ENCODE data around the gene RAD23A. TPM values are rescaled to one million over a fixed set of nuclear protein-coding genes. Genes with fewer than 3 reads are reported as not detected.

Gene RAD23A
- total RNA-seq, 1 donor from 2014 or later: 37.7 TPM

DNA sequence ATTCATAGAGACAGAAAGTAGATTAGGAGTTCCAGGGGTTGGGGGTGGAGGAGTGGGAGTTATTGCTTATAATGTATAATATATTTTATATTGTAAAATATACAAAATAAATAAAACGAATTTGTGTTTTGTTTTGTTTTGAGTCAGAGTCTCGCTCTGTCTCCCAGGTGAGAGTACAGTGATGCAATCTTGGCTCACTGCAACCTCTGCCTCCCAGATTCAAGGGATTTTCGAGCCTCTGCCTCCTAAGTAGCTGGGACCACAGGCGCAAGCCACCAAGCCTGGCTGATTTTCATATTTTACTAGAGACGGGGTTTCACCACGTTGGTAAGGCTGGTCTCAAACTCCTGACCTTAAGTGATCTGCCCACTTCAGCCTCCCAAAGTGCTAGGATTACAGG, 13.8 kb downstream of the RAD23A start:
- no peak for TF ChIP-seq CTCF (IDR thresholded peaks at IDR 0.05)
- no peak for TF ChIP-seq EZH2 (IDR thresholded peaks at IDR 0.05)
- TF ChIP-seq EZH2phosphoT487 (IDR thresholded peaks at IDR 0.05): no peak
- Histone ChIP-seq H3K4me2 (no peak overlapping the region), H3F3A (ENCODE audit: low read depth) (peaks cover 32% of the 10 kb centered on the region), H3K4me1 (no peaks in the 10 kb centered on the region), H3K9ac (no peak overlapping the region), H2AFZ (replicated peaks) (no peak overlapping the region), H3K4me3 (no peak overlapping the region), H4K20me1 (ENCODE audit: low read depth) (peaks cover 4% of the 10 kb centered on the region), H3K27ac (no peak overlapping the region), H3K27me3 (no peaks in the 10 kb centered on the region), H3K9me3 (ENCODE audit: low read depth) (no peaks in the 10 kb centered on the region), H3K79me2 (ENCODE audit: low read depth) (peaks cover 33% of the 10 kb centered on the region), H3K36me3 (no peaks in the 10 kb centered on the region)
- H3K4me1 Mint-ChIP-seq: peaks cover 14% of the 10 kb centered on the region
- H3K27ac Mint-ChIP-seq: no peak overlapping the region
- H3K9me3 Mint-ChIP-seq: no peaks in the 10 kb centered on the region
- peaks cover 2% of the 10 kb centered on the region for H3K36me3 Mint-ChIP-seq
- no peak overlapping the region for H3K4me3 Mint-ChIP-seq
- peaks cover 6% of the 10 kb centered on the region for H3K27me3 Mint-ChIP-seq (ENCODE audit: insufficient read depth, low read depth)
- no peak for DNase-seq (ENCODE audit: low spot score)

- Histone ChIP-seq H4K20me1 (ENCODE audit: low read depth) (no peaks in the 10 kb centered on the region), H3K36me3 (no peaks in the 10 kb centered on the region), H3K79me2 (ENCODE audit: low read depth) (no peaks in the 10 kb centered on the region), H3K27me3 (no peaks in the 10 kb centered on the region), H3K4me1 (no peaks in the 10 kb centered on the region), H3K9ac (no peak overlapping the region), H3K9me3 (ENCODE audit: low read depth) (no peaks in the 10 kb centered on the region), H2AFZ (replicated peaks) (peak overlapping the region; percentile 97), H3F3A (ENCODE audit: low read depth) (peaks cover 10% of the 10 kb centered on the region), H3K4me3 (peak overlapping the region; percentile 45), H3K4me2 (peak overlapping the region; percentile 79), H3K27ac (no peak overlapping the region)
- TF ChIP-seq CTCF (IDR thresholded peaks at IDR 0.05) (peak; percentile 68), EZH2 (IDR thresholded peaks at IDR 0.05) (no peak)
- Mint-ChIP-seq H3K36me3 (no peaks in the 10 kb centered on the region), H3K9me3 (no peaks in the 10 kb centered on the region), H3K27ac (peak overlapping the region; percentile 81), H3K4me3 (peak overlapping the region; percentile 84), H3K27me3 (ENCODE audit: insufficient read depth, low read depth) (peaks cover 3% of the 10 kb centered on the region), H3K4me1 (peaks cover 12% of the 10 kb centered on the region)
- DNase-seq (ENCODE audit: low spot score): peak; percentile 86
Observed at GRCh38 chr19:12965017-12965811, 19.6 kb downstream of the RAD23A start.

DNA sequence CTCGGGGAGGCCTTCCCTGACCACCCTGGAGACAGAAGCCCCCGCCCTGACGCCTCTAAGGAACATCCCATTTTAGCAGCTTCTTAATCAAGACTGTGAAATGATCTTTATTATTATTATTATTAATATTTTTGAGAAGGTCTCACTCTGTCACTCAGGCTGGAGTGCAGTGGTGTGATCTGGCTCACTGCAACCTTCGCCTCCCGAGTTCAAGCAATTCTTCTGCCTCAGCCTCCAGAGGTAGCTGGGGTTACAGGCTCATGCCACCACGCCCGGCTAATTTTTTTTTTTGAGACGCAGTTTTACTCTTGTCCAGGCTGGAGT, 20.1 kb downstream of the RAD23A start:
- Histone ChIP-seq H3K27ac (no peak overlapping the region), H2AFZ (replicated peaks) (peak overlapping the region; percentile 97)
- H3K9me3 Mint-ChIP-seq: no peaks in the 10 kb centered on the region

More for the DNA sequence above, 20.1 kb downstream of the RAD23A start:
- Histone ChIP-seq H3K36me3 (no peaks in the 10 kb centered on the region), H4K20me1 (ENCODE audit: low read depth) (no peaks in the 10 kb centered on the region), H3F3A (ENCODE audit: low read depth) (peaks cover 10% of the 10 kb centered on the region), H3K79me2 (ENCODE audit: low read depth) (no peaks in the 10 kb centered on the region), H3K4me3 (peak overlapping the region; percentile 45), H3K9me3 (ENCODE audit: low read depth) (no peaks in the 10 kb centered on the region), H3K27me3 (no peaks in the 10 kb centered on the region), H3K9ac (no peak overlapping the region), H3K4me1 (no peaks in the 10 kb centered on the region), H3K4me2 (peak overlapping the region; percentile 79)
- TF ChIP-seq CTCF (IDR thresholded peaks at IDR 0.05): no peak
- no peak for TF ChIP-seq EZH2phosphoT487 (IDR thresholded peaks at IDR 0.05)
- TF ChIP-seq EZH2 (IDR thresholded peaks at IDR 0.05): no peak
- Mint-ChIP-seq H3K4me1 (peaks cover 15% of the 10 kb centered on the region), H3K27me3 (ENCODE audit: insufficient read depth, low read depth) (peaks cover 5% of the 10 kb centered on the region), H3K27ac (peak overlapping the region; percentile 81), H3K4me3 (peak overlapping the region; percentile 79), H3K36me3 (no peaks in the 10 kb centered on the region)
- DNase-seq (ENCODE audit: low spot score): no peak

Measured in neural progenitor cell (in vitro differentiated cells).